B cell (primary cell): ENCODE measurements around the gene SCAMP3. TPM values are rescaled to one million over a fixed set of nuclear protein-coding genes. Genes with fewer than 3 reads are reported as not detected.
A peak's percentile ranks its signal among the peaks of the same experiment; 100 is the strongest.

Source experiments
- ATAC-seq: fragments of 200-7000 bp; cut with Tn5 transposase; one replicate; pipeline ENCODE4 v1.10.0; 2021; ENCODE audit warnings: low read depth, mild to moderate bottlenecking, moderate number of reproducible peaks, moderate library complexity
- CTCF ChIA-PET: fragments of 350-600 bp; sonication (Branson Sonifier 250); formaldehyde crosslinking; loops from one replicate; lab custom pipeline; 2021; ENCODE audit warnings: antibody characterized with exemption, inconsistent platforms; lab: Charles Lee
- POLR2A ChIA-PET: fragments of 350-600 bp; sonication (Branson Sonifier 250); formaldehyde crosslinking; loops from one replicate; lab custom pipeline; 2021; ENCODE audit warnings: antibody characterized with exemption; lab: Charles Lee
- DNase-seq: peaks from one replicate; pipeline ENCODE4 v3.0.0; 2013
- H2AFZ ChIP-seq: 2 replicates; pipeline ENCODE4 v1.6.1; 2012; ENCODE audit warnings: mild to moderate bottlenecking, low read depth, low read length; ENCODE audit not compliant: insufficient read depth, poor library complexity, severe bottlenecking
- H3K27ac ChIP-seq, 2 donors: 1 replicate in 1 of 2; 2 replicates in 1 of 2; pipeline ENCODE4 v1.5.1; 2012 to 2013; ENCODE audit warnings: low read length in 2 of 2, mild to moderate bottlenecking in 2 of 2, moderate library complexity in 1 of 2
- H3K27me3 ChIP-seq, 4 experiments: fragments of 200-600 bp in 1 of 4; sonication (generic) in 1 of 4; replicated peaks in 1 of 4; 1 replicate in 2 of 4; 2 replicates in 2 of 4; pipeline versions ENCODE4 v1.6.1 to v1.7.0; 2013 to 2016; ENCODE audit warnings: low read length in 3 of 4, mild to moderate bottlenecking in 2 of 4, mixed read lengths in 1 of 4, moderate library complexity in 1 of 4; ENCODE audit not compliant: insufficient read depth in 4 of 4, control insufficient read depth in 3 of 4; ENCODE audit errors: control extremely low read depth in 1 of 4
- H3K36me3 ChIP-seq, 2 experiments: replicated peaks in 1 of 2; 1 replicate in 1 of 2; 2 replicates in 1 of 2; pipeline versions ENCODE4 v1.6.1 to v1.7.1; 2013; ENCODE audit warnings: low read length in 1 of 2; ENCODE audit not compliant: insufficient read depth in 2 of 2, control insufficient read depth in 1 of 2; ENCODE audit errors: control extremely low read depth in 1 of 2, extremely low read depth in 1 of 2
- H3K4me1 ChIP-seq, 2 donors: fragments of 200-600 bp in 1 of 2; sonication (generic) in 1 of 2; 1 replicate in 1 of 2; 2 replicates in 1 of 2; pipeline versions ENCODE4 v1.5.1 to v1.6.1; 2013 to 2017; ENCODE audit warnings: low read length in 2 of 2; ENCODE audit not compliant: control insufficient read depth in 2 of 2, insufficient read depth in 2 of 2
- H3K4me2 ChIP-seq: replicated peaks from 2 replicates; pipeline ENCODE3; 2012; ENCODE audit warnings: mild to moderate bottlenecking, low read depth, low read length; ENCODE audit not compliant: poor library complexity, severe bottlenecking
- H3K4me3 ChIP-seq, 5 experiments: fragments of 200-600 bp in 1 of 5; sonication (generic) in 1 of 5; 1 replicate in 3 of 5; 2 replicates in 2 of 5; pipeline versions ENCODE4 v1.5.1 to v1.7.0; 2011 to 2016; ENCODE audit warnings: low read length in 4 of 5, mild to moderate bottlenecking in 4 of 5, low read depth in 2 of 5, control low read depth in 1 of 5, moderate library complexity in 1 of 5; ENCODE audit not compliant: insufficient read depth in 1 of 5; ENCODE audit errors: control extremely low read depth in 1 of 5, extremely low read depth in 1 of 5
- H3K79me2 ChIP-seq: fragments of 200-600 bp; sonication (generic); one replicate; pipeline ENCODE4 v1.6.0; 2016; ENCODE audit warnings: low read length; ENCODE audit not compliant: control insufficient read depth, insufficient read depth
- H3K9ac ChIP-seq: fragments of 200-600 bp; sonication (generic); 2 replicates; pipeline ENCODE4 v1.6.1; 2017; ENCODE audit warnings: mild to moderate bottlenecking, low read length, moderate library complexity
- H3K9me3 ChIP-seq, 3 donors: one replicate each; pipeline versions ENCODE4 v1.6.1 to v1.7.1; 2013; ENCODE audit warnings: low read length in 2 of 3; ENCODE audit not compliant: control insufficient read depth in 2 of 3, insufficient read depth in 1 of 3; ENCODE audit errors: control extremely low read depth in 1 of 3
- H4K20me1 ChIP-seq: 2 replicates; pipeline ENCODE4 v1.6.0; 2012; ENCODE audit warnings: mild to moderate bottlenecking, low read length; ENCODE audit not compliant: insufficient read depth, control insufficient read depth, poor library complexity, severe bottlenecking
- H3K27ac Mint-ChIP-seq: one replicate; pipeline ENCODE4 v1.8.0; 2021; ENCODE audit warnings: mixed read lengths
- H3K27me3 Mint-ChIP-seq: one replicate; pipeline ENCODE4 v1.8.0; 2021; ENCODE audit warnings: mixed read lengths
- H3K4me1 Mint-ChIP-seq: one replicate; pipeline ENCODE4 v1.8.0; 2021; ENCODE audit warnings: mixed read lengths
- H3K4me3 Mint-ChIP-seq: one replicate; pipeline ENCODE4 v1.8.0; 2021; ENCODE audit warnings: mixed read lengths
- H3K9me3 Mint-ChIP-seq: one replicate; pipeline ENCODE4 v1.8.0; 2022; ENCODE audit warnings: mixed read lengths; ENCODE audit not compliant: insufficient read depth
- EZH2 ChIP-seq: IDR thresholded peaks from 2 replicates; pipeline ENCODE4 v1.6.1; 2012; ENCODE audit warnings: borderline replicate concordance, low read depth, mild to moderate bottlenecking, moderate library complexity, low read length; ENCODE audit not compliant: insufficient read depth, poor library complexity, severe bottlenecking
- WGBS: methylation state at CpG from one replicate; pipeline ENCODE4 v1.1.5; 2013; ENCODE audit warnings: missing lambda C conversion rate; ENCODE audit not compliant: insufficient coverage; 5-methylcytosine and 5-hydroxymethylcytosine counted together
- intact Hi-C: fragments of 100-400 bp; cut with micrococcal nuclease; formaldehyde crosslinking; loops from one replicate; pipeline ENCODE4 v1.10.0; 2022
- polyA plus RNA-seq: library from polyadenylated mRNA; depleted of rRNA; stranded (reverse); fragments of >200 nt; gene quantifications from 2 replicates; pipeline ENCODE4 v1.2.3, GENCODE V29; 2012
- total RNA-seq, 2 donors: library from RNA; stranded (reverse); fragments of 120-200 nt in 1 of 2; gene quantifications; 1 replicate in 1 of 2; 2 replicates in 1 of 2; pipeline versions ENCODE4 v1.2.3 to v1.2.4, GENCODE V29; 2013 to 2022
- TF ChIP-seq, protein P1 (sequence below): fragments of 200-600 bp; IDR thresholded peaks from one replicate; pipeline ENCODE4 v1.8.0; 2022; ENCODE audit warnings: antibody characterized with exemption, mild to moderate bottlenecking

Gene SCAMP3
- total and polyA plus RNA-seq, 2 donors (not counting 1 experiment from before 2014, with no cell fraction given) = 79.8 to 107 TPM

DNA sequence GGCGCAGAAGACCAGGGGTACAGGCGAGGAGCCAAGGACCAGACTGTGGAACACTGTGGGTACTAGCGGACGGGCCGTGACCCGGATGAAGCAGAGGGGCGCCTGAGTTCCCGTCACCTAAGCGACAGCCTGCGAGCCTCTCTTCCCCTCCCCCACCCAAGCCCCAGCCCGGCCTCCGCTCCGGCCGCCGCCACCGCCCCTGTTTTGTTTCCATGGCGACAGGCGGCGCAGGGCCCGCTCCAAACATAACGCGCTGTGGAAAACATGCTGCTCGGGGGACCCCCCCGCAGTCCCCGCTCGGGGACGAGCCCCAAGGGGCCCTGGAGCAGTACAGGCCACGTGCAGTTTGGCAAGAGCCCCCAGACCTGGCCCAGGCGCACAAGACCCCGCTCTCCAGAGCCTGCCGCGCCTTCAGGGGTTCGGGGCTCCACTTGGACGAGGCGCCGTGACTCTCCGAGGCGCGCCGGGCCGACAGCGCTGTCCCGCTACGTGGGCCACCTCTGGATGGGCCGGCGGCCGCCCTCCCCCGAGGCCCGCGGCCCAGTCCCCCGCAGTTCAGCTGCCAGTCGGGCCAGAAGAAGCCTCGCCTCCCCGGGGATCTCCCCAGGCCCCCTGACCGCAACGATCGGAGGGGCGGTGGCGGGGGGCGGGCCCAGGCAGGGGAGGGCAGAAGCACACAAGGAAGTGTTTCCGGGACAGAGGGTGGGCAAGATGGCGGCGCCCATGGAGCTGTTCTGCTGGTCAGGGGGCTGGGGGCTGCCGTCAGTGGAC lies 53.4 kb downstream of the SCAMP3 start, which contains the start of gene MTX1:
TSS of gene MTX1 (plus strand) at position 155 of the 771 bp plus-strand sequence. CDS start at position 265, 110 bp downstream.
- no peaks in the 10 kb centered on the region for H3K9me3 Mint-ChIP-seq
- peak within 1 kb of the TSS; percentile 81 for H3K4me3 Mint-ChIP-seq
- intact Hi-C loops = loop anchor here (1.0 to 5.0 kb wide), 3 partner anchors 16 to 384 kb away; no protein-coding TSS in a partner anchor
- Histone ChIP-seq H3K36me3 (peaks cover 0 to 3% of the 10 kb centered on the region in 2 experiments), H3K9me3 (no peaks in the 10 kb centered on the region), H3K9ac (peak within 1 kb of the TSS; percentile 99), H2AFZ (peak within 1 kb of the TSS; percentile 80), H3K4me1 (peaks cover 21 to 26% of the 10 kb centered on the region in 2 donors), H3K79me2 (no peaks in the 10 kb centered on the region), H4K20me1 (no peaks in the 10 kb centered on the region), H3K4me2 (peak within 1 kb of the TSS; percentile 95), H3K27ac (peak within 1 kb of the TSS; percentile 95 to 100), H3K27me3 (no peaks in the 10 kb centered on the region), H3K4me3 (peak within 1 kb of the TSS; percentile 67 to 94 (median 84))
- peak; percentile 79 for ATAC-seq
- H3K4me1 Mint-ChIP-seq = peaks cover 22% of the 10 kb centered on the region
- TF ChIP-seq, protein P1, sequence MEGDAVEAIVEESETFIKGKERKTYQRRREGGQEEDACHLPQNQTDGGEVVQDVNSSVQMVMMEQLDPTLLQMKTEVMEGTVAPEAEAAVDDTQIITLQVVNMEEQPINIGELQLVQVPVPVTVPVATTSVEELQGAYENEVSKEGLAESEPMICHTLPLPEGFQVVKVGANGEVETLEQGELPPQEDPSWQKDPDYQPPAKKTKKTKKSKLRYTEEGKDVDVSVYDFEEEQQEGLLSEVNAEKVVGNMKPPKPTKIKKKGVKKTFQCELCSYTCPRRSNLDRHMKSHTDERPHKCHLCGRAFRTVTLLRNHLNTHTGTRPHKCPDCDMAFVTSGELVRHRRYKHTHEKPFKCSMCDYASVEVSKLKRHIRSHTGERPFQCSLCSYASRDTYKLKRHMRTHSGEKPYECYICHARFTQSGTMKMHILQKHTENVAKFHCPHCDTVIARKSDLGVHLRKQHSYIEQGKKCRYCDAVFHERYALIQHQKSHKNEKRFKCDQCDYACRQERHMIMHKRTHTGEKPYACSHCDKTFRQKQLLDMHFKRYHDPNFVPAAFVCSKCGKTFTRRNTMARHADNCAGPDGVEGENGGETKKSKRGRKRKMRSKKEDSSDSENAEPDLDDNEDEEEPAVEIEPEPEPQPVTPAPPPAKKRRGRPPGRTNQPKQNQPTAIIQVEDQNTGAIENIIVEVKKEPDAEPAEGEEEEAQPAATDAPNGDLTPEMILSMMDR = no peak
- no peak for TF ChIP-seq EZH2
- peak within 1 kb of the TSS; percentile 91 for H3K27ac Mint-ChIP-seq
- POLR2A ChIA-PET = interaction anchor here (0.6 to 3.7 kb wide), 6 partner anchors 12 to 293 kb away, joined by 3 to 47 read pairs (median 3); partner anchors contain the start of gene RUSC1
- DNase-seq = peak; percentile 95
- WGBS = under 1% methylated on average over 64 of the region's 64 CpGs
- no peaks in the 10 kb centered on the region for H3K27me3 Mint-ChIP-seq
- CTCF ChIA-PET = interaction anchor here (0.6 to 8.7 kb wide), 16 partner anchors 11 to 120 kb away, joined by 3 to 189 read pairs (median 8); partner anchors contain the start of genes KRTCAP2 and TRIM46
